Astrocyte (in vitro differentiated cells and primary cell): ENCODE results near the gene MAP3K3. TPM values are rescaled to one million over a fixed set of nuclear protein-coding genes. Genes with fewer than 3 reads are reported as not detected.

Experiments
- DNase-seq: peaks from one replicate; pipeline ENCODE4 v3.0.0-alpha.2; 2010; ENCODE audit warnings: low read depth
- FAIRE-seq: peaks from 2 replicates; lab custom pipeline; 2011; peaks lifted over from hg19 to GRCh38; lab: Jason Lieb, UNC
- H2AFZ ChIP-seq: 2 replicates; pipeline ENCODE4 v1.6.0; 2012; ENCODE audit warnings: low read depth, low read length, inconsistent platforms
- H3K27ac ChIP-seq: 2 replicates; pipeline ENCODE4 v1.5.1; 2011; ENCODE audit warnings: low read depth, low read length, inconsistent platforms
- H3K27me3 ChIP-seq: 2 replicates; pipeline ENCODE4 v1.6.0; 2011; ENCODE audit warnings: low read length, inconsistent platforms; ENCODE audit not compliant: insufficient read depth
- H3K36me3 ChIP-seq: 2 replicates; pipeline ENCODE4 v1.5.1; 2011; ENCODE audit warnings: low read length, inconsistent platforms; ENCODE audit not compliant: insufficient read depth
- H3K4me1 ChIP-seq: 2 replicates; pipeline ENCODE4 v1.5.1; 2011; ENCODE audit warnings: low read length, inconsistent platforms; ENCODE audit not compliant: insufficient read depth
- H3K4me2 ChIP-seq: 2 replicates; pipeline ENCODE4 v1.6.0; 2012; ENCODE audit warnings: low read length, inconsistent platforms
- H3K4me3 ChIP-seq: 2 replicates; pipeline ENCODE4 v1.5.1; 2011; ENCODE audit warnings: low read depth, mild to moderate bottlenecking, low read length, inconsistent platforms; ENCODE audit not compliant: insufficient read depth
- H3K79me2 ChIP-seq: 2 replicates; pipeline ENCODE4 v1.6.0; 2012; ENCODE audit warnings: mild to moderate bottlenecking, low read length, inconsistent platforms; ENCODE audit not compliant: insufficient read depth
- H3K9ac ChIP-seq: 2 replicates; pipeline ENCODE4 v1.6.0; 2012; ENCODE audit warnings: mild to moderate bottlenecking, low read length, inconsistent platforms
- H3K9me3 ChIP-seq: 2 replicates; pipeline ENCODE4 v1.5.1; 2012; ENCODE audit warnings: low read depth, mild to moderate bottlenecking, low read length, inconsistent platforms; ENCODE audit not compliant: insufficient read depth
- H4K20me1 ChIP-seq: 2 replicates; pipeline ENCODE4 v1.6.0; 2012; ENCODE audit warnings: low read length, inconsistent platforms; ENCODE audit not compliant: insufficient read depth
- H3K27ac Mint-ChIP-seq: one replicate; pipeline ENCODE4 v1.8.0; 2021; ENCODE audit warnings: mild to moderate bottlenecking, mixed read lengths; ENCODE audit not compliant: unreplicated experiment
- H3K27me3 Mint-ChIP-seq: one replicate; pipeline ENCODE4 v1.8.0; 2021; ENCODE audit warnings: low read depth, mixed read lengths; ENCODE audit not compliant: unreplicated experiment
- H3K36me3 Mint-ChIP-seq: one replicate; pipeline ENCODE4 v1.8.0; 2021; ENCODE audit warnings: low read depth, mixed read lengths; ENCODE audit not compliant: unreplicated experiment
- H3K4me1 Mint-ChIP-seq: one replicate; pipeline ENCODE4 v1.8.0; 2021; ENCODE audit warnings: low read depth, mixed read lengths; ENCODE audit not compliant: unreplicated experiment
- H3K4me3 Mint-ChIP-seq: one replicate; pipeline ENCODE4 v1.8.0; 2021; ENCODE audit warnings: mild to moderate bottlenecking, moderate library complexity, mixed read lengths; ENCODE audit not compliant: unreplicated experiment
- H3K9me3 Mint-ChIP-seq: one replicate; pipeline ENCODE4 v1.8.0; 2021; ENCODE audit warnings: mild to moderate bottlenecking, mixed read lengths; ENCODE audit not compliant: unreplicated experiment
- CTCF ChIP-seq: IDR thresholded peaks from 2 replicates; pipeline ENCODE4 v1.5.1; 2011; ENCODE audit warnings: low read depth, mild to moderate bottlenecking, inconsistent platforms, low read length, moderate library complexity; ENCODE audit not compliant: insufficient read depth
- EZH2 ChIP-seq: IDR thresholded peaks from 2 replicates; pipeline ENCODE4 v1.6.1; 2012; ENCODE audit warnings: mild to moderate bottlenecking, low read length, inconsistent platforms; ENCODE audit not compliant: insufficient read depth
- total RNA-seq: library from RNA; stranded (reverse); gene quantifications from 2 replicates; pipeline ENCODE4 v1.2.1, GENCODE V29; 2021

The MAP3K3 gene
- total RNA-seq, 1 donor from 2014 or later, result 30.5 TPM

- Mint-ChIP-seq H3K27ac (no peak overlapping the region), H3K36me3 (peaks cover 28% of the 10 kb centered on the region), H3K27me3 (no peaks in the 10 kb centered on the region), H3K9me3 (no peaks in the 10 kb centered on the region), H3K4me3 (no peak overlapping the region), H3K4me1 (no peaks in the 10 kb centered on the region)
- Histone ChIP-seq H3K4me3 (no peak overlapping the region), H3K79me2 (peaks cover 4% of the 10 kb centered on the region), H3K27me3 (no peaks in the 10 kb centered on the region), H4K20me1 (peaks cover 31% of the 10 kb centered on the region), H3K9ac (no peak overlapping the region), H3K27ac (no peak overlapping the region), H3K4me2 (no peak overlapping the region), H2AFZ (no peak overlapping the region), H3K36me3 (peaks cover 8% of the 10 kb centered on the region), H3K9me3 (no peaks in the 10 kb centered on the region), H3K4me1 (peaks cover 2% of the 10 kb centered on the region)
- no peak for TF ChIP-seq EZH2
- TF ChIP-seq CTCF, result no peak
- DNase-seq, result no peak
- FAIRE-seq, result no peak
Observed at GRCh38 chr17:63694229-63694949, 72.2 kb downstream of the MAP3K3 start.

GRCh38 chr17:63694950-63695773, 72.9 kb downstream of the MAP3K3 start:
- no peak overlapping the region for H2AFZ ChIP-seq
- no peak overlapping the region for H3K4me2 ChIP-seq
- Mint-ChIP-seq H3K4me1 (no peaks in the 10 kb centered on the region), H3K36me3 (peaks cover 24% of the 10 kb centered on the region), H3K27me3 (no peaks in the 10 kb centered on the region), H3K4me3 (no peak overlapping the region), H3K27ac (no peak overlapping the region), H3K9me3 (no peaks in the 10 kb centered on the region)
- peaks cover 4% of the 10 kb centered on the region for H3K79me2 ChIP-seq
- no peak for TF ChIP-seq CTCF
- TF ChIP-seq EZH2, result no peak
- DNase-seq, result no peak
- no peaks in the 10 kb centered on the region for H3K9me3 ChIP-seq
- peaks cover 8% of the 10 kb centered on the region for H3K36me3 ChIP-seq
- H3K4me3 ChIP-seq, result no peak overlapping the region
- peaks cover 31% of the 10 kb centered on the region for H4K20me1 ChIP-seq
- H3K4me1 ChIP-seq, result peaks cover 2% of the 10 kb centered on the region
- no peak for FAIRE-seq
- no peak overlapping the region for H3K9ac ChIP-seq
- no peaks in the 10 kb centered on the region for H3K27me3 ChIP-seq
- H3K27ac ChIP-seq, result no peak overlapping the region
